ENCODE measurements around the gene ZNF491.

GRCh38 chr19:11783767-11784166 lies 14.6 kb upstream of the ZNF491 start:
- TF ChIP-seq, protein P1, sequence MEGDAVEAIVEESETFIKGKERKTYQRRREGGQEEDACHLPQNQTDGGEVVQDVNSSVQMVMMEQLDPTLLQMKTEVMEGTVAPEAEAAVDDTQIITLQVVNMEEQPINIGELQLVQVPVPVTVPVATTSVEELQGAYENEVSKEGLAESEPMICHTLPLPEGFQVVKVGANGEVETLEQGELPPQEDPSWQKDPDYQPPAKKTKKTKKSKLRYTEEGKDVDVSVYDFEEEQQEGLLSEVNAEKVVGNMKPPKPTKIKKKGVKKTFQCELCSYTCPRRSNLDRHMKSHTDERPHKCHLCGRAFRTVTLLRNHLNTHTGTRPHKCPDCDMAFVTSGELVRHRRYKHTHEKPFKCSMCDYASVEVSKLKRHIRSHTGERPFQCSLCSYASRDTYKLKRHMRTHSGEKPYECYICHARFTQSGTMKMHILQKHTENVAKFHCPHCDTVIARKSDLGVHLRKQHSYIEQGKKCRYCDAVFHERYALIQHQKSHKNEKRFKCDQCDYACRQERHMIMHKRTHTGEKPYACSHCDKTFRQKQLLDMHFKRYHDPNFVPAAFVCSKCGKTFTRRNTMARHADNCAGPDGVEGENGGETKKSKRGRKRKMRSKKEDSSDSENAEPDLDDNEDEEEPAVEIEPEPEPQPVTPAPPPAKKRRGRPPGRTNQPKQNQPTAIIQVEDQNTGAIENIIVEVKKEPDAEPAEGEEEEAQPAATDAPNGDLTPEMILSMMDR (IDR thresholded peaks at IDR 0.05; ENCODE audit: low read depth, low read length): no peak
- TF ChIP-seq EZH2phosphoT487 (IDR thresholded peaks at IDR 0.05; ENCODE audit: low read depth): no peak

All from OCI-LY3 (cell line).